Inferior parietal cortex (tissue), 1 donor: ENCODE measurements around the gene HS2ST1.
"Not testable (repeated sequence)": the region's sequence is repeated elsewhere in the genome, so short reads cannot be mapped to it uniquely, and the experiment has no call there.

Source experiments
- DNase-seq: peaks from one replicate; pipeline ENCODE4 v3.0.0-alpha.2; 2016; ENCODE audit errors: extremely low spot score

HS2ST1 gene

GRCh38 chr1:87066708-87067107 lies 152.3 kb downstream of the HS2ST1 start:
- DNase-seq = not testable (repeated sequence)

GRCh38 chr1:87072411-87072810 lies 158.0 kb downstream of the HS2ST1 start:
- no peak for DNase-seq

GRCh38 chr1:87072904-87073303 lies 158.5 kb downstream of the HS2ST1 start:
- DNase-seq = no peak

DNA sequence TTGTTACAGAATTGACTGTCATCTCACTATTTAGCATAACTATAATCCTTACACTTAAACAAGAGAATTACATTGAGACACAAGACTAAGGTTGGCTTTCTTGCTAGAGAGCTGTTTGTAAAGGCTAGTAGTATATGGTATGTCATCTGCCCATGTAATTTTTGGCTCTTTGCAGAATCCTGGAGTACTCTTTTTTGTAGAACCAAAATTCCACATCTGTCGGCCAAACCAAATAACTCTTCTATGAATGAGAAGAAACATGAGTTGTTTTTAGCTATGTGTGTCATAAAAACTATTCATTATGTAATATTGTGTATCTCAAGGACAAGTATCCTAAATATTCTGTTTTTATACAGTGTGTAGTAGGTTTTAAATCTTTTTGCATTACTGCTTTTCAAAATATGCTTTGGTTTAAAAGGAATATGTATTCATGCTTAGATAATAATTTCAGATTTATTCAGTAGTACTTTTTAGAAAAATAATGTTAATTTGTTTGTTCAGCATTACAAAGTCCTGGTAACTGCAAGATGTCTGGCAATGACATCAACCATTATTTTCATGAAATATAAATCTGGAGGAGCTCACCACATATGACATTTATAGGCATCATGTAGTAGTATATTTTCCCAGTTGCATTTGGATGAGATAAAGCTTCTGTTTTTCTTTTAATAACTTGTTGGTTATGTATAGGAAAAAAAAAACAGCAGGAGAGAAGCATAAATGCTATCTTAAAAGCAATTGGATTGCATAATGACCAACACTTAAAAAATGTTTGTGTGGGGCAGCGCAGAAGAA lies 159.8 kb downstream of the HS2ST1 start:
- no peak for DNase-seq

DNA sequence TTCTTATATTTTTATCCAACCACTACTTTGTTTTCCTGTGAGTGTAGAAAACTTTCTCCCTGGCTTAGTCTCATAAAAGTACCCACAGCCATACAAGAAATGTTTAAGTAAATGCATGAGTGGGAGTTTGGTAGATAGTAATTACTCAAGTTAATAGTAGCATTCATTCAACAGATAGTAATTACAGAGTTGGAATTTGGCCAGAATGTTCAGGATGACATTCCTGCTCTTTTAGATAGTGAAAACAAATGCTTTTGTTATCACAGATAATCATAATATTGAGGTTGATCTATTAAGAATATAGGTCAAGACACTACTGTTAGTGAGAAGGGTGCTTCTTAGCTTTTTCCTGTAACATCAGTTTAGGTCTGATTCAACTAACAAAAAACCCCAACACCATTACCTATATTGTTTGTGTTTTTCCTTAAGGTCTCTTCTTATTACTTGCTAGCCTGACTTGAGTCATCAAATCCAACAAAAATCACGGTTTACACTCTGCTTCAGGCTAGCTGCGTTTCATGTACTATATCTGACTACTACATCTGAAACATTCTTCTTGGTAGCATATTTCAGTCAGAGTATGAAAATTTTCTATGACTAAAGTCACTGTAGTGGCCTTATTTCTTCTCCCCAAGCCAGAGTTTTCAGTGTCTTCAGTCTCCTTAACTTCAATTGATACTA lies 163.7 kb downstream of the HS2ST1 start:
- DNase-seq = no peak

GRCh38 chr1:87084244-87084836 lies 169.9 kb downstream of the HS2ST1 start:
- peak; percentile 56 for DNase-seq

- no peak for DNase-seq
Measured at GRCh38 chr1:87086120-87086519, 171.7 kb downstream of the HS2ST1 start.

GRCh38 chr1:87089070-87089736 lies 174.8 kb downstream of the HS2ST1 start:
- DNase-seq = no peak

DNA sequence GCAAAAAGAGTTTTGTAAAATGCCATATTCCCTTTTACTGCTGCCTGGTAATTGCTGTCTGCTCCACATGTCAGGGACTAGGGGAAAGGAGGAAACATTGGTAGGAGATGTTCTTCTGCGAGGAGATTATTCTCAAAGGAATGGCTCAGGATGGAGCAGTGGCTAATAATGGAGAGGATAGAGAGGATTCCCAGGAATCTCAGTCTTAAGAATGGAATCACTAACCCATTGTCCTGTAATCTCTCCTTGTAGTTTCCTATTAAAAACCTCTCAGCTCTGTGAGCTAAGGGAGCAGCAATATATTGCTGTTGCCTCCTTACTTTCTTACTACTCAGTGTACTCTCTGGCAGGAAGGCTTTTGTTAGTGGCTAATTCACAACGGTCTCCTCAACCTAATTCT lies 175.4 kb downstream of the HS2ST1 start:
- DNase-seq = no peak

DNA sequence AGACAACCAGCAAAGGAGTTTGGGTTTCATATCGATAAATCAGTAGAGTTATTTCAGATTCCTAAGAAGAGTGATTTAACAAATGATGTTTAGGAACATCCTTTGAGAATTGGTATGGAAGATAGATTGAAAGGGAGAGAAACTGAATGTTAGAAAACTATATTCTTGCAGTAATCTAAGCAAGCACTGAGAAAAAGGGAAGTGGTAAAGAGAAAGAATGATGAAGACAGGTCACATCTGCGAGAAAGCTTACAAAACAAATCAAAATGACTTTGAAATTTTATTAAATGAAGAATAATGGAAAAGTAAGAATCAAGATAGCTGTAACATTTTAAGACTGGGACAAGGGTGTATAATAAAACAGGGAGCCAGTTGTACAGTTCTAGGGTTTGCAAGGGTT lies 177.0 kb downstream of the HS2ST1 start:
- DNase-seq = no peak

- no peak for DNase-seq
Measured at GRCh38 chr1:87092846-87093245, 178.4 kb downstream of the HS2ST1 start.

DNA sequence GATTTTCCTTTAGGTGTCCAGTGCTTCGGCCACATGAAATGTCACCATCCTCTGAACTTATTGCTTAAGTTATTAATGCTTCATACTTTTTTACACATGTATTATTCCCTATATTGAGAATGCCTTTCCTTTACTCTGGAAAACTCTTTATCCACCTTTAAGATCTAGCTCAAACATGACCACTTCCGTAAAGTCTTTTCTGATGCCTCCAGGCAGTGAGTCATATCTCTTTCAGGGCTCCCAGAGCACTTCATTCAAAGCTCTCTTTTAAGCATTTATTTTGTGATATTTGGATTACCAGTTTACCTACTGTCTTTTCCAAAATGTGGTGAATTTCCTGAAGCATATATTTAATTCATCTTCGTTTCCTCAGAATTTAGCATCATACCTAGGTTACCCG lies 178.9 kb downstream of the HS2ST1 start:
- no peak for DNase-seq

DNA sequence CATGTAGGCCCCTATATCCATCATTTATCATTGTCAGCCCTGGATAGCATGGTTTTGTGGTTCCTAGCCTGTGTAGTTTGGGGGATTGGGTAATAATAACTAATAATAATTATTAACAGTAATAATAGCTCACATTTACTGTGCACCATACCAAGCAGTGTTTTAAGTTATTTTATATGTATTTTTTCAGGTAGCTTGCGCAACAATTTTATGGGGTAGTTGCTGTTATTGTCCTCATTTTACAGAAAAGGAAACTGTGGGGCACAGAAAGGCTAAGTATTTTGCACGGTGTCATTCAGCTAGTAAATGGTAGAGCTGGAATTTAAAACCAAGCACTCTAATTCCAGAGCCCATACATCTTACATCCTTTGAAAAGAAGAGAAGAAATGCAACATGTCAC lies 179.8 kb downstream of the HS2ST1 start:
- no peak for DNase-seq

DNA sequence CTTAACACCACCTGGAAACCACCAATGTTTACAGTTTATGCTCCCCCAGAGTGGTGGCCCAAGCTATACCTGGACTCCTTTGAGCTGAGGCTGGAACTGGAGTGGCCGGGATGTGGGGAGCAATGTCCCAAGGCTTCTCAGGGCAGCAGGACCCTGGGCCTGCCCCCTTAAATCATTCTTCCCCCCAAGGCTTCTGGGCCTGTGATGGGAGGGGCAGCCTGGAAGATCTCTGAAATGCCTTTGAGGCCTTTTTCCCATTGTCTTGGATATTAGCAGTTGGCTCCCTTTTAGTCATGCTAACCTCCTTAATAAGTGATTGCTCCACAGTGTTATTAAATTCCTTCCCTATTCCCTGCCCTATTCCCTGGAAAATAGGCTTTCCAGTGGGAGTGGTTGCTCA lies 185.8 kb downstream of the HS2ST1 start:
- DNase-seq = no peak

DNA sequence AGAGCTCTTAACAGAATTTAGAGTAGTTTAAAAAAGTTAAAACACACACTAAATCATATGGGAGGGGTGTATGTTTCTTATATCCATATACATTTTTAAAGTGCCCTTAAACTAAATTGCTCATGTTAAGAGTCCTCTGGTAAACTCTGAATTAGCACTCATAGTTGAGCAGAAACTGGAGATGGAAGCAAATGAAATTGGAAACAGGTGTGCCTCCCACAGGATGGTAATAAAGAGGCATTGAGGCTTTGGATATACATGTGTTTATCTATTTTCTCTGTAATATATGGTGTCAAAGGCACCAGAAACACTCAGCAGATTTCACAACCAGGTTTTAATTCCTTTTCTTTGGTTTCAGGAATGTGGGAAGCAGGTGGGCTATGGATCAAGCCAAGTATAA lies 188.6 kb downstream of the HS2ST1 start:
- DNase-seq = no peak

DNA sequence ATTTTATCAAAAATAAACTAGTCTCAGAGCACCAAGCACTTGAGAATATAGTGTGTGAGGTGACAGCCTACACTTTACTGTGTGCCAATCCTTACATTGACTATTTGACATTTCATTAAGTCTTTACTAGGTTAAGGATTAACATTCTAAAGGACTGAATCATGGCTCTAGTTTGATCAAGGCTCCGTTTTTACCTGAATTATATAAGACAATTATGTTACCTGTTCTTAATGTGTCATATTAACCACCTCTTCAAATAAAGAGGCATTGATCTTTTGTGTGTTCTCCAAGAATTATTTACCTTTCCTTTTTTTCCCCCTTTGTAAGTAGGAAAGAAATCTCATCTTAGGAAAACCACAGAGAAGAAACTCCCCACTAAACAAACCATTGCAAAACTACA lies 189.7 kb downstream of the HS2ST1 start:
- no peak for DNase-seq

GRCh38 chr1:87104945-87105344 lies 190.5 kb downstream of the HS2ST1 start:
- DNase-seq = no peak

- no peak for DNase-seq
Measured at GRCh38 chr1:87106144-87106543, 191.7 kb downstream of the HS2ST1 start.

DNA sequence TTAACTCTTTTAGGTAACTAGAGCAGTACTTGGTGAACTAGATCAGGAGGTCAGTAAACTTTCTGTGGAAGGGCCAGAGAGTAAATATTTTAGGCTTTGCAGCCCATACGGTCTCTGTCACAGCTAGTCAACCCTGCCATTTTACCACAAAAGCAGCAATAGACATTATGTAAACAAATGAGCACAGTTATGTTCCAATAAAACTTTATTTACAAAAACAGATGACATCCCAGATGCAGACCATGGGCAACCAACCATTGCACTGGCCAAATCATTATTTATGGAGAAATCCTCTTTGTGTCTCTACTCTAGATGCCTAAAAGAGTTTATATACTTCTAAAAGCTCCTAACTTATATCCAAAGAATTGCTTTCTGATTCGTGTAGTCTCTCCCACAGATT lies 192.4 kb downstream of the HS2ST1 start:
- DNase-seq = no peak

GRCh38 chr1:87108228-87108627 lies 193.8 kb downstream of the HS2ST1 start:
- no peak for DNase-seq

DNA sequence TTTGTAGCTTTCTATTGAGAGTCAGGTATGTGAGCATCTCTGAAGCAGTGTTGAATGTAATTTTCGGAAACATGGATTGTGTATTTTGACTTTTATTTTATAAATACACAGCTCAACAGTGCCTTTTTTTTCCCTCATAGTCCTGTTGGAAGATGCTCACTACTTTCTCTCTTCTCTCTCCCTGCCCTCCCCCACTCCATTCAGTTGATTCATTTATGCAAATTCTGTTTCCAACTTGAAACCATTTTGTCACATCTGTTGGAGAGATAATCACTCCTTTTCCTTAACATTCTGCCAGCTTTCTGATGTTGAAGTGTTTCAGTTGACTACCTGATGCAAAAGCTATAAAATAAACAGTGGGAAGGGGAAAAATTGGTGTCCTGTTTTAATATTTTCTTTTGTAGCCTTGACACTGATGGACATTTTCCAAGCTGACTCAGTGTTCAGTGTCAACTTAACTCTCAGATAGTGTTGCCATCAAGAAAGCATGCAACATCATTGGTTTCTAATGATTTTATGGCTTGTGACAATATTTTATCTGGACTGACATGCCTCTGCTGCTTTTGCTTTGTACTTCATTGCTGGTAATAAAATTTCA lies 194.5 kb downstream of the HS2ST1 start:
- DNase-seq = no peak
